NOMO-1 treated with DMSO at 0.1 percent for 48 hours (cell line): ENCODE data around the gene EXOSC7.
A peak's percentile ranks its signal among the peaks of the same experiment; 100 is the strongest.
"Not testable (repeated sequence)": the region's sequence is repeated elsewhere in the genome, so short reads cannot be mapped to it uniquely, and the experiment has no call there.

Source experiments
- DNase-seq: peaks from one replicate; lab custom pipeline; 2025; ENCODE audit not compliant: unreplicated experiment; lab: John Stamatoyannopoulos, UW

Gene EXOSC7

GRCh38 chr3:44976002-44976815 is at the start of gene EXOSC7, which contains the start of gene ZDHHC3:
Gene EXOSC7 (plus strand): TSS chr3:44976244. CDS start chr3:44976278, 34 bp downstream.
Gene ZDHHC3 (minus strand): TSS chr3:44976174. CDS start chr3:44959436, 16,738 bp downstream.
- DNase-seq, result peak; percentile 72

- DNase-seq, result no peak
These were observed 49.1 kb upstream of the EXOSC7 start for GRCh38 chr3:44926921-44927320.

GRCh38 chr3:44927371-44927770 is 48.7 kb upstream of the EXOSC7 start:
- no peak for DNase-seq

GRCh38 chr3:44929782-44930181 is 46.3 kb upstream of the EXOSC7 start:
- no peak for DNase-seq

- DNase-seq, result no peak
These were observed 45.1 kb upstream of the EXOSC7 start for GRCh38 chr3:44930911-44931310.

GRCh38 chr3:44931791-44932190 is 44.3 kb upstream of the EXOSC7 start:
- no peak for DNase-seq

GRCh38 chr3:44932271-44932670 is 43.8 kb upstream of the EXOSC7 start:
- DNase-seq, result no peak

GRCh38 chr3:44932986-44933944 is 42.8 kb upstream of the EXOSC7 start:
- no peak for DNase-seq

- DNase-seq, result no peak
These were observed 36.4 kb upstream of the EXOSC7 start for GRCh38 chr3:44939581-44940036.

GRCh38 chr3:44942202-44942921 is 33.7 kb upstream of the EXOSC7 start:
- DNase-seq, result no peak

- no peak for DNase-seq
These were observed 27.8 kb upstream of the EXOSC7 start for GRCh38 chr3:44948239-44948638.

- DNase-seq, result not testable (repeated sequence)
These were observed 26.3 kb upstream of the EXOSC7 start for GRCh38 chr3:44949770-44950169.

- DNase-seq, result no peak
These were observed 25.7 kb upstream of the EXOSC7 start for GRCh38 chr3:44950275-44950734.

- no peak for DNase-seq
These were observed 23.4 kb upstream of the EXOSC7 start for GRCh38 chr3:44952689-44953088.

GRCh38 chr3:44954304-44954703 is 21.7 kb upstream of the EXOSC7 start:
- peak; percentile 53 for DNase-seq

- peak; percentile 88 for DNase-seq
These were observed 21.1 kb upstream of the EXOSC7 start for GRCh38 chr3:44954962-44955361.

GRCh38 chr3:44955917-44956316 is 20.1 kb upstream of the EXOSC7 start:
- DNase-seq, result no peak

- DNase-seq, result no peak
These were observed 18.1 kb upstream of the EXOSC7 start for GRCh38 chr3:44957986-44958385.

GRCh38 chr3:44958386-44958785 is 17.7 kb upstream of the EXOSC7 start:
- DNase-seq, result no peak

GRCh38 chr3:44960387-44961026 is 15.5 kb upstream of the EXOSC7 start:
- peak; percentile 65 for DNase-seq
